Activated naive CD8-positive, alpha-beta T cell treated with anti-CD3 and anti-CD28 coated beads, Interleukin-2, amount 50 U/mL, for 24 hours (primary cell): Measurements from ENCODE around the gene FOXP1.

Experiments
- ATAC-seq: fragments of 150-1000 bp; cut with Tn5 transposase; one replicate; pipeline ENCODE4 v1.10.0; 2021
- DNase-seq: peaks from one replicate; pipeline ENCODE4 v3.0.0; 2021
- H3K27ac Mint-ChIP-seq: one replicate; pipeline ENCODE4 v1.8.0; 2021; ENCODE audit warnings: mild to moderate bottlenecking, mixed read lengths
- H3K27me3 Mint-ChIP-seq: one replicate; pipeline ENCODE4 v1.8.0; 2021; ENCODE audit warnings: mixed read lengths
- H3K36me3 Mint-ChIP-seq: one replicate; pipeline ENCODE4 v1.8.0; 2021; ENCODE audit warnings: low read depth, mixed read lengths
- H3K4me1 Mint-ChIP-seq: one replicate; pipeline ENCODE4 v1.8.0; 2021; ENCODE audit warnings: mixed read lengths
- H3K4me3 Mint-ChIP-seq: one replicate; pipeline ENCODE4 v1.8.0; 2021; ENCODE audit warnings: mild to moderate bottlenecking, moderate library complexity, mixed read lengths
- H3K9me3 Mint-ChIP-seq: one replicate; pipeline ENCODE4 v1.8.0; 2021; ENCODE audit warnings: mixed read lengths

The FOXP1 gene

DNA sequence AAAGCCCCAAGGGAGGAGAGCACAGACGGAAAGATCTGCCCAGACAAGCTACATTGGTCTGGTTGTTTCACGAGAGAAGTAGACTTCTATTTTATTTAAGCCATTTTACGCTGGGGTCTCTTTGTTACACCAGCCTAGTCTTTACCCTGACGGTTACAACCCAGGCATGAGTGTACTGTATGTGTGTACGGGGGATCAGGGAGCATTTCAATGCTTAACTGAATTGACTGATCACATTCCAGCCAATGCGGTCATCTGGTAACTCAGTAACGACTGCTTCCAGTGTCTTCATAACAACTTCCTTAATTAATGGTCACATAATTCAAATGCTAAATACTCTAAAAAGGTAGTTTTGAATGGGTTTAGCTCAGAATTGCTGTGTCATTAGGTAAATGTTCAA, 288.6 kb downstream of the FOXP1 start:
- H3K36me3 Mint-ChIP-seq = peaks cover 61% of the 10 kb centered on the region
- ATAC-seq (no peak), DNase-seq (no peak)
- H3K27ac Mint-ChIP-seq = peak overlapping the region; percentile 37
- H3K9me3 Mint-ChIP-seq = no peaks in the 10 kb centered on the region
- H3K4me1 Mint-ChIP-seq = peaks cover 84% of the 10 kb centered on the region
- no peak overlapping the region for H3K4me3 Mint-ChIP-seq
- no peaks in the 10 kb centered on the region for H3K27me3 Mint-ChIP-seq

DNA sequence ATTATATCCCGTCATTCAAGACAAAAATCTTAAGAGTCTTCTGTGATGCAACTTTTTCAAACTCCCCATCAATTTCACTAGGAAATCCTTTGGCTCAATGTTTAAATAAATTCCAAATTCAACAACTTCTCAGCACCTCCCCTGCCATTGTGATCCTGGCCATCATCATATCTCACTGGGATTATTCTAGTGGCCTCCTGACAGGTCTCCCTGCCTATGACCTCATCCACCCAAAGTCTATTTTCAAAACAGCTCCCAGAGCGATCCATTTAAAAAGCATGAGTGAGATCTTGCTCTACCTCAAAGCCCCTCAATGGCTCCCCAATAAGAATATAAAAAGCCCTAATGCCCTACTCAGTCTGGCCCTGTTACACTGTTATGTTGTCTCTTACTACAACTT, 293.2 kb downstream of the FOXP1 start:
- Mint-ChIP-seq H3K27me3 (no peaks in the 10 kb centered on the region), H3K36me3 (peaks cover 38% of the 10 kb centered on the region), H3K9me3 (no peaks in the 10 kb centered on the region), H3K4me3 (no peak overlapping the region), H3K4me1 (peaks cover 66% of the 10 kb centered on the region), H3K27ac (peak overlapping the region; percentile 24)
- ATAC-seq = no peak
- DNase-seq = no peak

DNA sequence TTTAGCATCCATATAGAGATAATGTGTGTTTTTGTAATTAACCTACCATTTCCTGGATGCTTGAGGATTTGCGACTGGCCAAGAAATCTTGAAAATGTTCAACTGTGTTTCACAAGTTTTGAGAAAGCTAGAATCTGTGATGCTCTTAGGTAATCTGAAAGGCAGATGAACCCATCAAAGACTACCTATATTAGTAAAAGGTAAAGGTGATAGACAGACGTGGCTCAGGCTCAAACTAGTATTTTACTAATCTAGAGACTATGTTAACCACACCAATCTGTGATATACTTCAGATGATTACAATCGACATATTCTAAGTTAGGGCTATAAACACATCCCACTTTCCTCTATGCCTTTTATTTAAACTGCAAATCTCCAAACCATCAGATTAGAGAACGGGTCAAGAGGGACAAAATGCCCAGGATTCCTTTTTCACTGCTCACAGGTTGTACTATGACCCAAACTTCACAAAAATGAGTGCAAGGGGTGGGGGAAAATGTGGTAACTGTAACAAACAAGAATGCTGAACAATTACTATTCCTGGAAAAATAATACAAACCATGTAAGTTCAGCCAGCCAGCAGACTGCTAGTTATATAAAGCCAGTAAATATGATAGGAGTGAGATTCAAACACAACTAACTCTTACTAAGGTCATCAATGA, 295.1 kb downstream of the FOXP1 start:
- DNase-seq (no peak), ATAC-seq (peak; percentile 71)
- Mint-ChIP-seq H3K36me3 (peaks cover 33% of the 10 kb centered on the region), H3K9me3 (no peaks in the 10 kb centered on the region), H3K27ac (peak overlapping the region; percentile 34), H3K4me1 (peaks cover 62% of the 10 kb centered on the region), H3K27me3 (no peaks in the 10 kb centered on the region), H3K4me3 (no peak overlapping the region)

GRCh38 chr3:71285086-71285485, 298.4 kb downstream of the FOXP1 start:
- Mint-ChIP-seq H3K27me3 (no peaks in the 10 kb centered on the region), H3K4me3 (no peak overlapping the region), H3K27ac (peak overlapping the region; percentile 0), H3K4me1 (peaks cover 59% of the 10 kb centered on the region), H3K9me3 (no peaks in the 10 kb centered on the region), H3K36me3 (peaks cover 28% of the 10 kb centered on the region)
- no peak for DNase-seq
- no peak for ATAC-seq

DNA sequence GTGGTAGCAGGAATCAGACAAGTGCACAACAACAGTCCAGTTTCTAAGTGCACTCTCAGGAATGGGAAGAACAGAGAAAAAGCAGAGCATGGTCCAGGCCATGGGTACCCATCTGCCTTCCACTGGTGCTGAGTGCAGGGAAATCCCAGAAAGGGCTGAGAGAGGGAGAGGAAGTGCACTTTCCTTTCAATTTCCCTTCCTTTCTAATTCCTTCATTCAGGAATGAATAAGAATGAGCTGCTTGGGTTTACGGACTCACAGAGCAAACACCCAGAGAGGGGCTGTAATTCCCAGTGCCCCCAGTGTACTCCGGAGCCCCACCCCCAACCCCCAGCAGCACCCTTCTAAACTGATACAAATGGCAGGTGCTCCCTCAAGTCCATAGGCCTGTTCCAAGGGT, 300.6 kb downstream of the FOXP1 start:
- Mint-ChIP-seq H3K27me3 (no peaks in the 10 kb centered on the region), H3K9me3 (no peaks in the 10 kb centered on the region), H3K36me3 (peaks cover 16% of the 10 kb centered on the region), H3K4me3 (no peak overlapping the region), H3K27ac (no peak overlapping the region), H3K4me1 (peaks cover 46% of the 10 kb centered on the region)
- DNase-seq = no peak
- no peak for ATAC-seq

DNA sequence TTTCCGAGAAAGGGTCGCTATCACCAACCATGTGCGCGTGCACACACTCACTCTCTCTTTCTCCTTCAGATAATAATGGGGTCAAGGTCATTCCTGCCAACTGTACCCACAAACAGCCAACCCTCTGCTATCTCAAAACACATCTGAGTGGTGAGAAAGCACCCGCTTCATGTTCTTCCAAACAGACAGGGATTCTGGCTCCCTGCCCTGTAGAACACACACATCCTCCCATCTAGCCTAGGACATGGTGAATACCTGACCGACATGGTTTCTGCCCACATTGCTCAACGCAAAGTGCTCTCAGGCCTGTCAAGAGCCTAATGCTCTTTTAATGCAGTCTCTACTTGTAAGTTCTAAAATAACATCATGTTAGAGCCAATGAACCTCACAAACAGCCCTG, 302.2 kb downstream of the FOXP1 start:
- Mint-ChIP-seq H3K36me3 (peaks cover 17% of the 10 kb centered on the region), H3K4me3 (no peak overlapping the region), H3K27me3 (no peaks in the 10 kb centered on the region), H3K9me3 (no peaks in the 10 kb centered on the region), H3K27ac (no peak overlapping the region), H3K4me1 (peaks cover 54% of the 10 kb centered on the region)
- DNase-seq = no peak
- ATAC-seq = no peak

DNA sequence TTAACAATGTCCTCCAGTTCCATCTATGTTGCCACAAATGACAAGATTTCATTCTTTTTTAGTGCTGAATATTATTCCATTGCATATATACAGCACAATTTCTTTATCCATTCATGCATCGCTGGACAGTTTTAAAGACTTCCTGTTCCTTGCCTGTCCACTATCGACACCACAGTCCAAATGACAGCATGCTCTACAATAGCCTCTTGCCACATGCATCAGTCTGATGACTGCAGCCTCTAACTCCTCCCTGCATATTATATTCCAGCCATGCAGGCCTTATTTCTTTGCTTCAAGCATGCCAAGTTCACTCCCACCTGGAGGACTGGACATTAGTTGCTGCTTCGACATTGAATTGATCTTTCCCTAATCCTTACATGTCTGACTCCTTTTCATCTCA, 306.2 kb downstream of the FOXP1 start:
- H3K27ac Mint-ChIP-seq = peak overlapping the region; percentile 61
- peaks cover 49% of the 10 kb centered on the region for H3K4me1 Mint-ChIP-seq
- H3K4me3 Mint-ChIP-seq = no peak overlapping the region
- H3K9me3 Mint-ChIP-seq = no peaks in the 10 kb centered on the region
- peaks cover 14% of the 10 kb centered on the region for H3K36me3 Mint-ChIP-seq
- no peaks in the 10 kb centered on the region for H3K27me3 Mint-ChIP-seq
- ATAC-seq (no peak), DNase-seq (no peak)

DNA sequence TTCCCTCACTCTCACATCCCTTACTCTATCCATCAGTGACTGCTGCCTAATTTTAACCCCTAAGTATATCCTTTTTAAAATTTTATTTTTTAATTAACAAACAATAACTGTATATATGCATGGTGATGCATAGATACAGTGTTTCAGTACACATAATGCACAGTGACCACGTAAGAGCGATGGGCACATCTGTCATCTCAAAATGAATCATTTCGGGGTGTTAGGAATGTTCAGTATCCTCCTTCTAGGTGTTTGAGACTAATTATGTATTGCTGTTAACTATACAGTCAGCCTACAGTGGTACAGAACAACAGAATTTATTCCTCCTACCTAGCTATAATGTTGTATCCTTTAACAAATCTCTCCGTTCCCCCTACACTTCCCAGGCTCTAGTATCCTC, 307.0 kb downstream of the FOXP1 start:
- Mint-ChIP-seq H3K9me3 (no peaks in the 10 kb centered on the region), H3K4me1 (peaks cover 48% of the 10 kb centered on the region), H3K4me3 (no peak overlapping the region), H3K27ac (no peak overlapping the region), H3K36me3 (peaks cover 14% of the 10 kb centered on the region), H3K27me3 (no peaks in the 10 kb centered on the region)
- ATAC-seq (peak; percentile 52), DNase-seq (no peak)

- no peak overlapping the region for H3K4me3 Mint-ChIP-seq
- H3K27me3 Mint-ChIP-seq = no peaks in the 10 kb centered on the region
- peaks cover 78% of the 10 kb centered on the region for H3K4me1 Mint-ChIP-seq
- no peak for ATAC-seq
- peaks cover 16% of the 10 kb centered on the region for H3K36me3 Mint-ChIP-seq
- peak overlapping the region; percentile 52 for H3K27ac Mint-ChIP-seq
- no peaks in the 10 kb centered on the region for H3K9me3 Mint-ChIP-seq
- no peak for DNase-seq
These were observed 310.1 kb downstream of the FOXP1 start for GRCh38 chr3:71273453-71273852.

DNA sequence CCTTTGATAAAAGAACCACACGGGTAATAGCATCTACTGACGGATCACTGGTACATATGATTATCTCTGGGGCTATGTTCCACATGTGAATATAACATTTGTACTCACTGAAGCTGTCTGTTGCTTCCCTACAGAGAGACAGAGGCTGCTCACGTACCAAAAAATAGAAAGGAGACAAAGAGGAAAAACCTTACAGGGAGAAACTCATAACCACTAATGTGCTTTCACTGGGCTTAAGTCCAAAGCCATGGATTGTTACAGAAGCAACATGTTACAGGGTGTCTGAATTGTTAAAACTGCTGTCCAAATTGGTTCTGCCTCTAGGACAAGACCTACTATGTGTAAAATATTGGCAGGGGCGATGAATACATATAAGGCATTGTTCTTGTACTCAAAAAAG, 311.9 kb downstream of the FOXP1 start:
- ATAC-seq (no peak), DNase-seq (no peak)
- Mint-ChIP-seq H3K4me3 (no peak overlapping the region), H3K27me3 (no peaks in the 10 kb centered on the region), H3K9me3 (peaks cover 2% of the 10 kb centered on the region), H3K27ac (peak overlapping the region; percentile 75), H3K4me1 (peaks cover 74% of the 10 kb centered on the region), H3K36me3 (peaks cover 21% of the 10 kb centered on the region)

DNA sequence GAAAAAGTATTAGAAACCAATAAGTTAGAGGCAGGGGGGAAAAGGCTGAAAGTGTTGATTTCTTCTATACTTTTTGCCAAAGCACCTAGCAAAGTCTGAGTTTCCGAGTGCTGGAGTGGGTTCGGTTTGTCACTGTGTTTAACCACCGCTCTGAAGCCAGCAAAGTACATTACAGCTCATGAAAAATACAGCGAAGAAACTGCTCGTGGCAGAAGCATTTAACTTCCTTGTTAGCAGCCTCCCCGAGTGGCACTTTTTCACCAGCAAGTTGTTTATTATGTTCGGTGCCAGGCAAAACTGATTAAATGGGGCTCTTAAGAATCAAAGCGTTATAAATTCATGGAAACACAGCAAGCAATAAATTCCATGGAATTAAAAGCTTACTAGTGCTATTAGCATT, 313.6 kb downstream of the FOXP1 start:
- Mint-ChIP-seq H3K9me3 (peaks cover 3% of the 10 kb centered on the region), H3K36me3 (peaks cover 29% of the 10 kb centered on the region), H3K27me3 (no peaks in the 10 kb centered on the region), H3K27ac (peak overlapping the region; percentile 75), H3K4me3 (peak overlapping the region; percentile 53), H3K4me1 (peaks cover 76% of the 10 kb centered on the region)
- DNase-seq (no peak), ATAC-seq (peak; percentile 42)

DNA sequence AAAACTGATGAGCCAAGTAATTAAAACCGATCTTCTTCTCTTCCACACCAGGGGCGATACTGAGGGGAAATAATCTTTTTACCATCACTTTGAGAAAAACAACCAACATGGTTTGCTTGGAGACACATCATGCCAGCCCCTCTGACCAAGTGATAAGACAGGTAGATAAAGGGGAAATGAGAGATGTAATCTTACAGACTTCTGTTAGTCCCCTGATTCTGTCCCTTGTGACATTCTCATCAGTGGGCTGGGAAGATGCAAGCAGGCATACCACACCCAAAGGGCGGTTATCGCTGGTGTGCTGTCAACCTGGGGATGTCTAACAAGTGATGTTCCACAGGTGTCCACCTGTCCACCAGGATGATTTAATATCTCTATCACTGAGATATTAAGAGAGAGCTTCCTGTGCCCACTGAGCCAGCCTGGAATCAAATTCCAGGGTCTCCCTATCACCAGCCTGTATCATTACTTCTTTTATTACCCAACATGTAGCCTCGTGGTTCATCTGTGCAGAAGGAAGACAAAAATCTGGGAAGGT, 315.0 kb downstream of the FOXP1 start:
- DNase-seq (no peak), ATAC-seq (no peak)
- peak overlapping the region; percentile 65 for H3K27ac Mint-ChIP-seq
- peak overlapping the region; percentile 21 for H3K4me3 Mint-ChIP-seq
- no peaks in the 10 kb centered on the region for H3K27me3 Mint-ChIP-seq
- peaks cover 3% of the 10 kb centered on the region for H3K9me3 Mint-ChIP-seq
- peaks cover 33% of the 10 kb centered on the region for H3K36me3 Mint-ChIP-seq
- peaks cover 83% of the 10 kb centered on the region for H3K4me1 Mint-ChIP-seq

- Mint-ChIP-seq H3K9me3 (peaks cover 3% of the 10 kb centered on the region), H3K4me3 (no peak overlapping the region), H3K27ac (peak overlapping the region; percentile 65), H3K4me1 (peaks cover 87% of the 10 kb centered on the region), H3K27me3 (no peaks in the 10 kb centered on the region), H3K36me3 (peaks cover 35% of the 10 kb centered on the region)
- DNase-seq (no peak), ATAC-seq (no peak)
These were observed 316.7 kb downstream of the FOXP1 start for GRCh38 chr3:71266875-71267274.

DNA sequence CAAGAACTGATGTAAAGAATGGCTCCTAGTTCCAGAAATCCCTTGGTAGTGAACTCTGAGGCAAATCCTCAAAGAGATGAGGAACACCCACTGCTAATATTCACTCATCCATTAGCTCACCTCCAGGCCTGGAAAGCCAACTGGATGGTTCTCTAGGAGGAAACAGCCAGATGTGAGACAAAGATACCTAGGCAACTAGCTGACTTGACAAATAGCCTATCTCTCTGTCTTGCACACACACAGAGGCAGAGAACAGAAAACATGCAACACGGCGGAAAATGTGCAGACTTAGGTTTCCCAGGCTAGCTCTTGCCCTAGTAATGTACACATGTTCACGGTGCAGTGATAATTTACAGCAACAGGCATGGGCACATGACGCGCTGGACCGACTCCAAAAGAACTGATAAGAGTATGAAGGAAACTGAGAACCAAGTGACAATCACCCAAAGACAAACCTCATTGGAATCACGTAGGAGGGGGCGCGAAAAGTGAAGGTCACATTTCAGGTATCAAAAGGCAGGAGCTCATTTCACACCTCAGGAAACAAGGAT, 318.1 kb downstream of the FOXP1 start:
- H3K27ac Mint-ChIP-seq = peak overlapping the region; percentile 85
- H3K9me3 Mint-ChIP-seq = peaks cover 3% of the 10 kb centered on the region
- peak overlapping the region; percentile 18 for H3K4me3 Mint-ChIP-seq
- peaks cover 80% of the 10 kb centered on the region for H3K4me1 Mint-ChIP-seq
- peak; percentile 8 for ATAC-seq
- H3K36me3 Mint-ChIP-seq = peaks cover 39% of the 10 kb centered on the region
- peak; percentile 28 for DNase-seq
- no peaks in the 10 kb centered on the region for H3K27me3 Mint-ChIP-seq

DNA sequence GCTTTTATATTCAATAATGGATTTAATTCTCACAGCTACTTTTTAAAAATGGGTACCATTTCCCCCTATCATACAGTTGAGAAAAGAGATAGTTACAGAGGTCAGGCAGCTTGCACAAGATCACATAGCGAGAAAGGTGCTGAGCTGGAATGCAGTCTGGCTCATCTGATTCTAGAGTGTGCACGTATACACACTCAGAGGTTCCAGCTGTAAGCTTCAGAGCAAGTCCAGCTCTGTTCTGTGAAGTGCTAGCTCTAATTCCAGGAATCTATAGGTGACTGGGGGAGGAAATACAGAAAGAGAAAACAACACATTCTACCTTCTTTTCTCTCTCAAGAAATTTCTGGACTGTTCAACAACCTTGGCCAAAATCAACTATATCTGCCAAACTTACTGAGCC, 318.7 kb downstream of the FOXP1 start:
- Mint-ChIP-seq H3K4me1 (peaks cover 77% of the 10 kb centered on the region), H3K27me3 (no peaks in the 10 kb centered on the region), H3K36me3 (peaks cover 39% of the 10 kb centered on the region), H3K27ac (peak overlapping the region; percentile 85), H3K9me3 (peaks cover 3% of the 10 kb centered on the region), H3K4me3 (peak overlapping the region; percentile 3)
- DNase-seq (no peak), ATAC-seq (peak; percentile 56)
